Measurements from ENCODE around the gene SLC25A14.

Gene SLC25A14

GRCh38 chrX:130378024-130378669 is 38.4 kb downstream of the SLC25A14 start:
- peak in 3 of 14 donors; percentile 0 to 1 (median 0) for DNase-seq

- no peak for DNase-seq
Measured at GRCh38 chrX:130385520-130385919, 45.8 kb downstream of the SLC25A14 start, which contains the start of gene GPR119. GPR119 (minus strand) TSS chrX:130385674; CDS start chrX:130385447, 227 bp downstream.

- no peak for DNase-seq
Measured at GRCh38 chrX:130386408-130386808, 46.7 kb downstream of the SLC25A14 start.

- peak in 10 of 14 donors; percentile 1 to 38 (median 16) for DNase-seq
Measured at GRCh38 chrX:130393451-130394074, 53.8 kb downstream of the SLC25A14 start.

GRCh38 chrX:130395341-130395740 is 55.6 kb downstream of the SLC25A14 start:
- DNase-seq, result no peak

- DNase-seq, result peak in 13 of 14 donors; percentile 1 to 83 (median 51)
Measured at GRCh38 chrX:130401415-130402207, 61.9 kb downstream of the SLC25A14 start, which contains the start of gene RBMX2. RBMX2 (plus strand) TSS chrX:130401987; CDS start chrX:130402033, 46 bp downstream.

GRCh38 chrX:130402208-130402684 is 62.5 kb downstream of the SLC25A14 start:
- DNase-seq, result no peak

GRCh38 chrX:130413415-130413814 is 73.7 kb downstream of the SLC25A14 start:
- DNase-seq, result no peak

- DNase-seq, result no peak
Measured at GRCh38 chrX:130414800-130415199, 75.1 kb downstream of the SLC25A14 start.

- no peak for DNase-seq
Measured at GRCh38 chrX:130415201-130415600, 75.5 kb downstream of the SLC25A14 start.

GRCh38 chrX:130416785-130417184 is 77.1 kb downstream of the SLC25A14 start:
- no peak for DNase-seq

GRCh38 chrX:130418066-130418465 is 78.3 kb downstream of the SLC25A14 start:
- no peak for DNase-seq

GRCh38 chrX:130418740-130419139 is 79.0 kb downstream of the SLC25A14 start:
- no peak for DNase-seq

- DNase-seq, result no peak
Measured at GRCh38 chrX:130419263-130419662, 79.5 kb downstream of the SLC25A14 start.

Measured in C1 segment of cervical spinal cord (tissue), 14 donors.